Measurements from ENCODE around the gene HCN2.
A peak's percentile ranks its signal among the peaks of the same experiment; 100 is the strongest.

Gene HCN2

DNA sequence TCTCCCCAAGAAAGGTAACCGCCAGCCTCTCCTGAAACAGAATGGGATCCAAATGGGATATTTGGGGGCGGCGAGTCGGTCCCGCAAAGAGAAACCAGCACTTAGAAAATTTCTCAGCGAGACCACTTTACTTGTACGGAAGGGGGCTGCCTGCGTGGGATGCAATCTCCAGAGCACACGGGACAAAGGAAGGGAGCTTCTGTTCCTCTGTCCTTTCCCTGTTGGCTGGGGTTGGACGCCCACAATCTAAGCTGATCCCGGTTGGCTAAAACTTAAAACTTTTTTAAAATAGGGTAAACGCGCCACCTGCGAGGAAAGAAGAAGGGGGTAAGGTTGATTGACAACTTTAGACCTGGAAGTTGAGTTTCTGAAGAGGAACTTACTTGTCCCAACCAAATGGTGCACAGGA, 18.1 kb upstream of the HCN2 start:
- Histone ChIP-seq H3K36me3 (ENCODE audit: low read depth) (0 out of 2 replicates have a peak, but pooled peaks cover 4% of the 10 kb centered on the region), H3K4me3 (ENCODE audit: severe bottlenecking) (peak overlapping the region; percentile 82), H3K9me3 (ENCODE audit: severe bottlenecking) (no peaks in the 10 kb centered on the region), H3K27me3 (ENCODE audit: insufficient read depth, poor library complexity, severe bottlenecking) (no peaks in the 10 kb centered on the region), H3K4me1 (ENCODE audit: insufficient read depth, poor library complexity, severe bottlenecking) (peaks cover 7% of the 10 kb centered on the region), H3K27ac (ENCODE audit: poor library complexity, severe bottlenecking) (peak overlapping the region; percentile 93)
- TF ChIP-seq, protein P1, sequence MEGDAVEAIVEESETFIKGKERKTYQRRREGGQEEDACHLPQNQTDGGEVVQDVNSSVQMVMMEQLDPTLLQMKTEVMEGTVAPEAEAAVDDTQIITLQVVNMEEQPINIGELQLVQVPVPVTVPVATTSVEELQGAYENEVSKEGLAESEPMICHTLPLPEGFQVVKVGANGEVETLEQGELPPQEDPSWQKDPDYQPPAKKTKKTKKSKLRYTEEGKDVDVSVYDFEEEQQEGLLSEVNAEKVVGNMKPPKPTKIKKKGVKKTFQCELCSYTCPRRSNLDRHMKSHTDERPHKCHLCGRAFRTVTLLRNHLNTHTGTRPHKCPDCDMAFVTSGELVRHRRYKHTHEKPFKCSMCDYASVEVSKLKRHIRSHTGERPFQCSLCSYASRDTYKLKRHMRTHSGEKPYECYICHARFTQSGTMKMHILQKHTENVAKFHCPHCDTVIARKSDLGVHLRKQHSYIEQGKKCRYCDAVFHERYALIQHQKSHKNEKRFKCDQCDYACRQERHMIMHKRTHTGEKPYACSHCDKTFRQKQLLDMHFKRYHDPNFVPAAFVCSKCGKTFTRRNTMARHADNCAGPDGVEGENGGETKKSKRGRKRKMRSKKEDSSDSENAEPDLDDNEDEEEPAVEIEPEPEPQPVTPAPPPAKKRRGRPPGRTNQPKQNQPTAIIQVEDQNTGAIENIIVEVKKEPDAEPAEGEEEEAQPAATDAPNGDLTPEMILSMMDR (IDR thresholded peaks at IDR 0.05; ENCODE audit: poor library complexity, severe bottlenecking) = no peak
- no peak for DNase-seq (ENCODE audit: low spot score)
- ATAC-seq (ENCODE audit: low read depth) = 0 out of 3 replicates have a peak, but pooled peaks have one; percentile 9

DNA sequence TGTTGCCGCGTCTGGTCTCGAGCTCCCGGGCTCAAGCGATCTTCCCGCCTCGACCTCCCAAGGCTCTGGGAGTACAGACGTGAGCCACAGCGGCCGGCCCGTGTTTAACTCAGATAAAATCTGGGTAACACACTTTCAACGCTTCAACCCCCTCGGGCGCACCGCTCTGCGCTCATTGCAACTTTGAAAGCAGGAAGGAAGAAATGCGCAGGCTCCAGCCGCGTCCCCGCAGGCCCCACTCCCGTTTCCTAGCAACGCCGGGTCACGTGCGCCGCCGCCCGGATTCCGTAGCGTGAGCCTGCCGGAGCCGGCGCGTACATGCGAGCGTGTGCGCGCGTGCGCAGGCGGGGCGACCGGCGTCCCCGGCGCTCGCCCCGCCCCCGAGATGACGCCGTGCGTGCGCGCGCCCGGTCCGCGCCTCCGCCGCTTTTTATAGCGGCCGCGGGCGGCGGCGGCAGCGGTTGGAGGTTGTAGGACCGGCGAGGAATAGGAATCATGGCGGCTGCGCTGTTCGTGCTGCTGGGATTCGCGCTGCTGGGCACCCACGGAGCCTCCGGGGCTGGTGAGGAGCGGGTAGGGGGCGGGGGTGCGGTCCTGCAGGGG, 17.4 kb upstream of the HCN2 start, which contains the start of gene BSG:
BSG (plus strand) TSS at position 457 of the 603 bp plus-strand sequence; CDS start at position 496, 39 bp downstream.
- H3K4me3 ChIP-seq (ENCODE audit: severe bottlenecking) = peak within 1 kb of the TSS; percentile 82
- DNase-seq (ENCODE audit: low spot score) (peak; percentile 95), ATAC-seq (ENCODE audit: low read depth) (peak; percentile 35)
- H3K27ac ChIP-seq (ENCODE audit: poor library complexity, severe bottlenecking) = peak within 1 kb of the TSS; percentile 93
- no peaks in the 10 kb centered on the region for H3K9me3 ChIP-seq (ENCODE audit: severe bottlenecking)
- H3K27me3 ChIP-seq (ENCODE audit: insufficient read depth, poor library complexity, severe bottlenecking) = no peaks in the 10 kb centered on the region
- H3K4me1 ChIP-seq (ENCODE audit: insufficient read depth, poor library complexity, severe bottlenecking) = peaks cover 7% of the 10 kb centered on the region
- TF ChIP-seq, protein P1 (IDR thresholded peaks at IDR 0.05; ENCODE audit: poor library complexity, severe bottlenecking) = no peak
- H3K36me3 ChIP-seq (ENCODE audit: low read depth) = peaks cover 7% of the 10 kb centered on the region; the same call in 1 of the 2 replicates

DNA sequence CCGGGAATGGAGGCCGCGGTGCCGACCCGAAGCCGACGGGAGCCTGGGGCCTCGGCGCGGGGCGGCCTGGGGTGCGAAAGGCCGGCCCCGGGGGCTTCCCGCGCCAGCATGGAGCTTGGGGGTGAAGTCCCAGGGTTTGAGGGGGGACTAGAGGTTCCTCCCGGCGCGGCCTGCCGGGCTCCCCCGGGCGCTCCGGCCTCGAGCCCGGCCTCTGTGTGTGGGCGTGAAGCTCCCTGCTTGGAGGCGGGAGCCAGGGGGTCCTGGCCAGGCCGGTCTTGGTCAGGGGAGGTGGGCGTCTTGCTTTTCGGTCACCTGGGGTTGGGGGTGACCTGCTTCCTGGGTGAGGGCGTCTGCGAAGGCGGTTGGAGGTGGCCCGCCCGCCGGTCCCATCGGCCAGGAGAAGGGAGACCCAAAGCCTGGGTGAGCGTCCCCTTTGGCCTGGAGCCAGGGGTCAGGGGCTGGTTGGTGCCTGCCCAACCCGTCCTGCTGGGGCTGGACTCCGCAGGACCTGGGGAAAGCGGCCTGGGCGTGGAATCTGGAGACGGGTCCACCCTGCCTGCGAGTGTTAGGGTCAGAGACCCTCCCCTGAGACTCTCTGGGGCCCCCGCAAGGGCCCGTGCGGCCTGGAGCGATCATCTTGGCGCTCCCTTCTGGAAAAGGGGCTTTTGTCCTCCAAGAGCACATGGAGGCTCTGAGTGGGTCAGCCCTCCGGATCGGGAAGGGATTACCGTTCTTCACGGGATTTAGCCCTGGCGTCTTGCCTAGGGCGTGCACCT, 16.8 kb upstream of the HCN2 start:
- ATAC-seq (ENCODE audit: low read depth) = no peak
- Histone ChIP-seq H3K4me1 (ENCODE audit: insufficient read depth, poor library complexity, severe bottlenecking) (peaks cover 7% of the 10 kb centered on the region), H3K27ac (ENCODE audit: poor library complexity, severe bottlenecking) (peak overlapping the region; percentile 93), H3K36me3 (ENCODE audit: low read depth) (peaks cover 13% of the 10 kb centered on the region), H3K9me3 (ENCODE audit: severe bottlenecking) (no peaks in the 10 kb centered on the region), H3K4me3 (ENCODE audit: severe bottlenecking) (peak overlapping the region; percentile 82), H3K27me3 (ENCODE audit: insufficient read depth, poor library complexity, severe bottlenecking) (no peaks in the 10 kb centered on the region)
- TF ChIP-seq, protein P1 (IDR thresholded peaks at IDR 0.05; ENCODE audit: poor library complexity, severe bottlenecking) = no peak
- no peak for DNase-seq (ENCODE audit: low spot score)

DNA sequence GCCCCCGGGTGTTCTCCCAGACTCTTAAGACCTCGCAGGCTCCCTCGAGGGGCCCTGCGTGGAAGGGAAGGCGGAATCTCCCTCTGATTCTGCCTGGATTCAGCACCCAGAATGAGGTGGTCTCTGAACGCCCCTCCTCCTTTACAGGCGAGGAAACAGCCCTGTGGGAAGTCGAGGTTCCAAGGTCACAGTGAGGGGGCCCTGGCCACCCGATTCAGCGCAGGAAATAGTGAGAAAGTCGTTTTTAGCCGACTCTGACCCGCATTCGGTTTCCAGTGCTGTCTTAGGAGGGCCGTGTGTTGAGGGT, 16.2 kb upstream of the HCN2 start:
- TF ChIP-seq, protein P1 (IDR thresholded peaks at IDR 0.05; ENCODE audit: poor library complexity, severe bottlenecking) = no peak
- Histone ChIP-seq H3K27me3 (ENCODE audit: insufficient read depth, poor library complexity, severe bottlenecking) (no peaks in the 10 kb centered on the region), H3K4me3 (ENCODE audit: severe bottlenecking) (peak overlapping the region; percentile 82), H3K36me3 (ENCODE audit: low read depth) (peaks cover 18% of the 10 kb centered on the region), H3K4me1 (ENCODE audit: insufficient read depth, poor library complexity, severe bottlenecking) (peaks cover 7% of the 10 kb centered on the region), H3K27ac (ENCODE audit: poor library complexity, severe bottlenecking) (peak overlapping the region; percentile 93), H3K9me3 (ENCODE audit: severe bottlenecking) (no peaks in the 10 kb centered on the region)
- no peak for DNase-seq (ENCODE audit: low spot score)
- ATAC-seq (ENCODE audit: low read depth) = no peak

Measured in RWPE2 (cell line).